Activated CD4-positive, alpha-beta T cell treated with anti-CD3 and anti-CD28 coated beads, Interleukin-2, amount 10 ng/mL, durations not matched to agents 24 days and 14 days (primary cell): ENCODE measurements around the gene LAMB1. TPM values are rescaled to one million over a fixed set of nuclear protein-coding genes. Genes with fewer than 3 reads are reported as not detected.

ENCODE experiments used
- DNase-seq: peaks from one replicate; pipeline ENCODE4 v3.0.0; 2022
- H3K27ac Mint-ChIP-seq: one replicate; pipeline ENCODE4 v1.8.0; 2022; ENCODE audit warnings: mild to moderate bottlenecking, mixed read lengths
- H3K27me3 Mint-ChIP-seq: one replicate; pipeline ENCODE4 v1.8.0; 2022; ENCODE audit warnings: mixed read lengths
- H3K36me3 Mint-ChIP-seq: one replicate; pipeline ENCODE4 v1.8.0; 2022; ENCODE audit warnings: low read depth, mild to moderate bottlenecking, mixed read lengths
- H3K4me1 Mint-ChIP-seq: one replicate; pipeline ENCODE4 v1.8.0; 2021; ENCODE audit warnings: mixed read lengths
- H3K4me3 Mint-ChIP-seq: one replicate; pipeline ENCODE4 v1.8.0; 2022; ENCODE audit warnings: mild to moderate bottlenecking, moderate library complexity, mixed read lengths
- H3K9me3 Mint-ChIP-seq: one replicate; pipeline ENCODE4 v1.8.0; 2021; ENCODE audit warnings: mixed read lengths
- intact Hi-C: fragments of 100-400 bp; cut with micrococcal nuclease; formaldehyde crosslinking; loops from one replicate; pipeline ENCODE4 v1.15.1; 2023
- total RNA-seq: library from RNA; stranded (reverse); gene quantifications from 2 replicates; pipeline ENCODE4 v1.2.3, GENCODE V29; 2022

LAMB1 gene
- total RNA-seq, 1 donor from 2014 or later = not detected

- H3K4me3 Mint-ChIP-seq = no peak overlapping the region
- DNase-seq = no peak
- intact Hi-C loops = no loop called here
- peaks cover 3% of the 10 kb centered on the region for H3K27me3 Mint-ChIP-seq
- no peak overlapping the region for H3K27ac Mint-ChIP-seq
- no peaks in the 10 kb centered on the region for H3K9me3 Mint-ChIP-seq
- no peaks in the 10 kb centered on the region for H3K4me1 Mint-ChIP-seq
- H3K36me3 Mint-ChIP-seq = no peaks in the 10 kb centered on the region
Observed at GRCh38 chr7:107978815-107979408, 24.0 kb downstream of the LAMB1 start.

GRCh38 chr7:107977048-107977447 lies 25.9 kb downstream of the LAMB1 start:
- Mint-ChIP-seq H3K36me3 (no peaks in the 10 kb centered on the region), H3K27me3 (peaks cover 3% of the 10 kb centered on the region), H3K9me3 (no peaks in the 10 kb centered on the region), H3K4me3 (no peak overlapping the region), H3K27ac (no peak overlapping the region), H3K4me1 (no peaks in the 10 kb centered on the region)
- DNase-seq = no peak
- intact Hi-C loops = no loop called here

- H3K9me3 Mint-ChIP-seq = no peaks in the 10 kb centered on the region
- no peak overlapping the region for H3K27ac Mint-ChIP-seq
- DNase-seq = no peak
- no peaks in the 10 kb centered on the region for H3K4me1 Mint-ChIP-seq
- H3K4me3 Mint-ChIP-seq = no peak overlapping the region
- no peaks in the 10 kb centered on the region for H3K36me3 Mint-ChIP-seq
- H3K27me3 Mint-ChIP-seq = peaks cover 3% of the 10 kb centered on the region
- intact Hi-C loops = no loop called here
Observed at GRCh38 chr7:107976620-107977019, 26.3 kb downstream of the LAMB1 start.

GRCh38 chr7:107975394-107976013 lies 27.5 kb downstream of the LAMB1 start:
- no peak overlapping the region for H3K4me3 Mint-ChIP-seq
- no peaks in the 10 kb centered on the region for H3K36me3 Mint-ChIP-seq
- H3K9me3 Mint-ChIP-seq = no peaks in the 10 kb centered on the region
- H3K27me3 Mint-ChIP-seq = peaks cover 3% of the 10 kb centered on the region
- H3K27ac Mint-ChIP-seq = no peak overlapping the region
- DNase-seq = no peak
- intact Hi-C loops = no loop called here
- H3K4me1 Mint-ChIP-seq = no peaks in the 10 kb centered on the region

GRCh38 chr7:107973861-107974260 lies 29.1 kb downstream of the LAMB1 start:
- Mint-ChIP-seq H3K27ac (no peak overlapping the region), H3K4me1 (no peaks in the 10 kb centered on the region), H3K36me3 (no peaks in the 10 kb centered on the region), H3K9me3 (no peaks in the 10 kb centered on the region), H3K27me3 (peaks cover 5% of the 10 kb centered on the region), H3K4me3 (no peak overlapping the region)
- no peak for DNase-seq
- intact Hi-C loops = no loop called here

- intact Hi-C loops = no loop called here
- Mint-ChIP-seq H3K4me1 (no peaks in the 10 kb centered on the region), H3K27ac (no peak overlapping the region), H3K27me3 (peaks cover 3% of the 10 kb centered on the region), H3K4me3 (no peak overlapping the region), H3K36me3 (no peaks in the 10 kb centered on the region), H3K9me3 (no peaks in the 10 kb centered on the region)
- DNase-seq = no peak
Observed at GRCh38 chr7:107972941-107973376, 30.0 kb downstream of the LAMB1 start.

GRCh38 chr7:107972075-107972482 lies 30.9 kb downstream of the LAMB1 start:
- Mint-ChIP-seq H3K27me3 (peaks cover 3% of the 10 kb centered on the region), H3K36me3 (no peaks in the 10 kb centered on the region)

GRCh38 chr7:107971613-107972012 lies 31.3 kb downstream of the LAMB1 start:
- DNase-seq = no peak
- no peak overlapping the region for H3K4me3 Mint-ChIP-seq
- H3K36me3 Mint-ChIP-seq = no peaks in the 10 kb centered on the region
- H3K27me3 Mint-ChIP-seq = peaks cover 3% of the 10 kb centered on the region
- H3K4me1 Mint-ChIP-seq = no peaks in the 10 kb centered on the region
- H3K27ac Mint-ChIP-seq = no peak overlapping the region
- no peaks in the 10 kb centered on the region for H3K9me3 Mint-ChIP-seq
- intact Hi-C loops = no loop called here

More at GRCh38 chr7:107972075-107972482, 30.9 kb downstream of the LAMB1 start:
- intact Hi-C loops = no loop called here
- H3K4me3 Mint-ChIP-seq = no peak overlapping the region
- no peaks in the 10 kb centered on the region for H3K9me3 Mint-ChIP-seq
- no peak overlapping the region for H3K27ac Mint-ChIP-seq
- no peak for DNase-seq
- H3K4me1 Mint-ChIP-seq = no peaks in the 10 kb centered on the region

- H3K27ac Mint-ChIP-seq = no peak overlapping the region
- peaks cover 3% of the 10 kb centered on the region for H3K27me3 Mint-ChIP-seq
- intact Hi-C loops = no loop called here
- no peak overlapping the region for H3K4me3 Mint-ChIP-seq
- DNase-seq = no peak
- H3K36me3 Mint-ChIP-seq = no peaks in the 10 kb centered on the region
- no peaks in the 10 kb centered on the region for H3K9me3 Mint-ChIP-seq
- H3K4me1 Mint-ChIP-seq = no peaks in the 10 kb centered on the region
Observed at GRCh38 chr7:107971100-107971499, 31.9 kb downstream of the LAMB1 start.

GRCh38 chr7:107969856-107970255 lies 33.1 kb downstream of the LAMB1 start:
- peaks cover 3% of the 10 kb centered on the region for H3K27me3 Mint-ChIP-seq
- no peaks in the 10 kb centered on the region for H3K9me3 Mint-ChIP-seq
- no peak for DNase-seq
- no peaks in the 10 kb centered on the region for H3K4me1 Mint-ChIP-seq
- intact Hi-C loops = no loop called here
- H3K27ac Mint-ChIP-seq = no peak overlapping the region
- H3K36me3 Mint-ChIP-seq = no peaks in the 10 kb centered on the region
- H3K4me3 Mint-ChIP-seq = no peak overlapping the region

- H3K27ac Mint-ChIP-seq = no peak overlapping the region
Observed at GRCh38 chr7:107968449-107968848, 34.5 kb downstream of the LAMB1 start.

GRCh38 chr7:107967420-107967819 lies 35.5 kb downstream of the LAMB1 start:
- Mint-ChIP-seq H3K9me3 (no peaks in the 10 kb centered on the region), H3K4me3 (no peak overlapping the region), H3K36me3 (no peaks in the 10 kb centered on the region), H3K4me1 (no peaks in the 10 kb centered on the region), H3K27me3 (peaks cover 2% of the 10 kb centered on the region), H3K27ac (no peak overlapping the region)
- intact Hi-C loops = no loop called here
- DNase-seq = no peak

More at GRCh38 chr7:107968449-107968848, 34.5 kb downstream of the LAMB1 start:
- intact Hi-C loops = no loop called here
- no peak for DNase-seq
- Mint-ChIP-seq H3K36me3 (no peaks in the 10 kb centered on the region), H3K9me3 (no peaks in the 10 kb centered on the region), H3K4me3 (no peak overlapping the region), H3K27me3 (peaks cover 2% of the 10 kb centered on the region), H3K4me1 (no peaks in the 10 kb centered on the region)

- no peaks in the 10 kb centered on the region for H3K4me1 Mint-ChIP-seq
- H3K36me3 Mint-ChIP-seq = no peaks in the 10 kb centered on the region
- H3K9me3 Mint-ChIP-seq = no peaks in the 10 kb centered on the region
- intact Hi-C loops = no loop called here
- H3K27ac Mint-ChIP-seq = no peak overlapping the region
- H3K4me3 Mint-ChIP-seq = no peak overlapping the region
- peaks cover 2% of the 10 kb centered on the region for H3K27me3 Mint-ChIP-seq
- no peak for DNase-seq
Observed at GRCh38 chr7:107966711-107967110, 36.2 kb downstream of the LAMB1 start.

- H3K27ac Mint-ChIP-seq = no peak overlapping the region
Observed at GRCh38 chr7:107964510-107964909, 38.5 kb downstream of the LAMB1 start.

GRCh38 chr7:107962817-107963216 lies 40.1 kb downstream of the LAMB1 start:
- H3K4me3 Mint-ChIP-seq = no peak overlapping the region
- H3K27ac Mint-ChIP-seq = no peak overlapping the region
- H3K27me3 Mint-ChIP-seq = no peaks in the 10 kb centered on the region
- intact Hi-C loops = no loop called here
- H3K4me1 Mint-ChIP-seq = no peaks in the 10 kb centered on the region
- H3K36me3 Mint-ChIP-seq = no peaks in the 10 kb centered on the region
- DNase-seq = no peak
- H3K9me3 Mint-ChIP-seq = no peaks in the 10 kb centered on the region

More at GRCh38 chr7:107964510-107964909, 38.5 kb downstream of the LAMB1 start:
- H3K4me3 Mint-ChIP-seq = no peak overlapping the region
- no peak for DNase-seq
- H3K27me3 Mint-ChIP-seq = no peaks in the 10 kb centered on the region
- no peaks in the 10 kb centered on the region for H3K4me1 Mint-ChIP-seq
- no peaks in the 10 kb centered on the region for H3K36me3 Mint-ChIP-seq
- intact Hi-C loops = no loop called here
- no peaks in the 10 kb centered on the region for H3K9me3 Mint-ChIP-seq
